Activated CD4-positive, alpha-beta memory T cell treated with anti-CD3 and anti-CD28 coated beads for 36 hours (primary cell): ENCODE results near the gene STARD3NL. TPM values are rescaled to one million over a fixed set of nuclear protein-coding genes. Genes with fewer than 3 reads are reported as not detected.
"Not testable (repeated sequence)": the region's sequence is repeated elsewhere in the genome, so short reads cannot be mapped to it uniquely, and the experiment has no call there.

Experiments
- CTCF ChIA-PET: fragments of 350-600 bp; sonication (Branson Sonifier 250); formaldehyde crosslinking; loops from one replicate; lab custom pipeline; 2021; ENCODE audit warnings: antibody characterized with exemption, inconsistent platforms; lab: Charles Lee
- POLR2A ChIA-PET: fragments of 350-600 bp; sonication (Branson Sonifier 250); formaldehyde crosslinking; loops from one replicate; lab custom pipeline; 2021; ENCODE audit warnings: antibody characterized with exemption; lab: Charles Lee
- DNase-seq: peaks from one replicate; pipeline ENCODE4 v3.0.0-alpha.2; 2020
- H3K27ac Mint-ChIP-seq: one replicate; pipeline ENCODE4 v1.8.0; 2021; ENCODE audit warnings: mixed read lengths
- H3K27me3 Mint-ChIP-seq: one replicate; pipeline ENCODE4 v1.8.0; 2021; ENCODE audit warnings: mixed read lengths
- H3K36me3 Mint-ChIP-seq: one replicate; pipeline ENCODE4 v1.8.0; 2021; ENCODE audit warnings: mixed read lengths
- H3K4me1 Mint-ChIP-seq: one replicate; pipeline ENCODE4 v1.8.0; 2021; ENCODE audit warnings: low read depth, mixed read lengths
- H3K4me3 Mint-ChIP-seq: one replicate; pipeline ENCODE4 v1.8.0; 2021; ENCODE audit warnings: mild to moderate bottlenecking, mixed read lengths
- H3K9me3 Mint-ChIP-seq: one replicate; pipeline ENCODE4 v1.8.0; 2021; ENCODE audit warnings: mixed read lengths
- intact Hi-C: fragments of 100-400 bp; cut with micrococcal nuclease; formaldehyde crosslinking; loops from one replicate; pipeline ENCODE4 v1.15.1; 2023
- total RNA-seq, 2 experiments: library from RNA; stranded (reverse); gene quantifications; one replicate each; pipeline ENCODE4 v1.2.3, GENCODE V29; 2021

Gene STARD3NL
- total RNA-seq, 2 experiments from 2014 or later: 34.4 to 34.7 TPM

DNA sequence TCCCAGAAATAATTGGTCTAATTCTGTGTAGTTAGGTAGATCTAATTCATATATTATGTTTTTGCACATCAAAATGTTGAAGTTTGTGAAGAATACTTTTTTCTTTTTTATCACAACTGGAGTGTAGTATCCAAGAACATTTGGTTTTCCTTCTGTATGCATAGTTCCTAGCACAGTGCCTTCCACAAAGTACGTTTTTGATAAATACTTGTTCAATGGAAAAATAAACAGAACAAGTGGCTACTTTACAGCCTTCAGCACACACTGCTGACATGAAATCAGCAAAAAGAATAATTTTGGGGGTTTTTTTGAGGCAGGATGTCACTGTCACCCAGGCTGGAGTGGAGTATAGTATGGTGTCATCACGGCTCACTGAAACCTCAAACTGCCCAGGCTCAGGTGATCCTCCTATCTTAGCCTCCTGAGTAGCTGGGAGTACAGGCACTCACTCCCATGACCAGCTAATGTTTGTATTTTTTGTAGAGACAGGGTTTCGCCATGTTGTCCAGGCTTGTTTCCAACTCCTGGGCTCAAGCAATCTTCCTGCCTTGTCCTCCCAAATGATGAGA, 67.4 kb downstream of the STARD3NL start:
- no peak overlapping the region for H3K4me3 Mint-ChIP-seq
- H3K36me3 Mint-ChIP-seq: peaks cover 3% of the 10 kb centered on the region
- POLR2A ChIA-PET: no interaction called here
- peaks cover 10% of the 10 kb centered on the region for H3K4me1 Mint-ChIP-seq
- peak; percentile 16 for DNase-seq
- H3K27ac Mint-ChIP-seq: peak overlapping the region; percentile 66
- CTCF ChIA-PET: interaction anchor here (1.3 kb wide), 1 partner anchor 30 kb away, joined by 3 read pairs; no protein-coding TSS in a partner anchor
- intact Hi-C loops: no loop called here
- H3K27me3 Mint-ChIP-seq: no peaks in the 10 kb centered on the region
- no peaks in the 10 kb centered on the region for H3K9me3 Mint-ChIP-seq

GRCh38 chr7:38248069-38248567, 70.1 kb downstream of the STARD3NL start:
- ChIA-PET POLR2A (no interaction called here), CTCF (interaction anchor here (2.3 kb wide), 1 partner anchor 88 kb away, joined by 5 read pairs; no protein-coding TSS in a partner anchor)
- DNase-seq: no peak
- Mint-ChIP-seq H3K27ac (no peak overlapping the region), H3K4me3 (no peak overlapping the region), H3K36me3 (peaks cover 3% of the 10 kb centered on the region), H3K4me1 (peaks cover 10% of the 10 kb centered on the region), H3K27me3 (no peaks in the 10 kb centered on the region), H3K9me3 (no peaks in the 10 kb centered on the region)
- intact Hi-C loops: no loop called here

DNA sequence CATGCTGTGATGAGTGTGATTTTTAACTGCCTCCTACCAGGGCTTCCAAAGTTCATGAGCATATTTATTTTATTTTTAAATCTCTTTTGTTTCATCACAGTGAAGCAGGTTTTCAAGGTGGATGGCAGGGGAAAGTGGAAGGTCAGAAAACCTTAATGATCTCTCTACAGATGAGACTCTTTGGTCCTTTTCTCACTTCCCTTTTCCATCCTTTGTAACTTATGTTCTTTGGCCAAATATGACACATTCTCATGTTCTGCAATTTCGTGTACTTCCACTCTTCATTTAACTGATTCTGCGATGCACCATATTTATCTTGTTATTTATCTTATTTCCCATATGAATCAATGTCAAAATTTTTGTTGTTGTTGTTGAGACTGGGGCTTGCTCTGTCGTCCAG, 71.8 kb downstream of the STARD3NL start:
- H3K4me3 Mint-ChIP-seq, DNase-seq, H3K4me1 Mint-ChIP-seq, intact Hi-C loops, H3K9me3 Mint-ChIP-seq, POLR2A ChIA-PET, H3K27ac Mint-ChIP-seq, H3K27me3 Mint-ChIP-seq, H3K36me3 Mint-ChIP-seq: not testable (repeated sequence)
- CTCF ChIA-PET: interaction anchor here (0.7 kb wide), 1 partner anchor 16 kb away, joined by 4 read pairs; no protein-coding TSS in a partner anchor

DNA sequence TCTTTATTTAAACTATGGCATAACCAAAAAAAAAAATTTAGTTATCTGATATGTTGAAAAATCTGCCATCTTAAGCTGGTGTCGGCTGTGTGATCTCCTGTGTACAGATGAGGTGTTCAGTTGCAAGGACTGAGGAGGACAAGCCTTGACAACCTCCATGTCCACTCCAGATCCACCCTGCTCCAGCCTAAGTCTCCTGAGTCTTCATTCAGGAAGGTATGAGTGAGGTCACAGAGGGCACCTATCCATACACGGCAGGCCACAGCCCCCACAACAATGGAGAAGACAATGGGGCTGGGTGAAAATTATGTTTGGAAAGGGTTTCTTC, 79.3 kb downstream of the STARD3NL start:
- no peak for DNase-seq
- no peaks in the 10 kb centered on the region for H3K27me3 Mint-ChIP-seq
- no peak overlapping the region for H3K4me3 Mint-ChIP-seq
- no peaks in the 10 kb centered on the region for H3K9me3 Mint-ChIP-seq
- ChIA-PET CTCF (no interaction called here), POLR2A (no interaction called here)
- no peaks in the 10 kb centered on the region for H3K36me3 Mint-ChIP-seq
- no peaks in the 10 kb centered on the region for H3K4me1 Mint-ChIP-seq
- intact Hi-C loops: no loop called here
- H3K27ac Mint-ChIP-seq: no peak overlapping the region

- CTCF ChIA-PET, H3K4me3 Mint-ChIP-seq, H3K4me1 Mint-ChIP-seq, intact Hi-C loops, H3K27me3 Mint-ChIP-seq, H3K36me3 Mint-ChIP-seq, POLR2A ChIA-PET, H3K9me3 Mint-ChIP-seq, H3K27ac Mint-ChIP-seq, DNase-seq: not testable (repeated sequence)
These were observed 81.1 kb downstream of the STARD3NL start for GRCh38 chr7:38259157-38259556.

DNA sequence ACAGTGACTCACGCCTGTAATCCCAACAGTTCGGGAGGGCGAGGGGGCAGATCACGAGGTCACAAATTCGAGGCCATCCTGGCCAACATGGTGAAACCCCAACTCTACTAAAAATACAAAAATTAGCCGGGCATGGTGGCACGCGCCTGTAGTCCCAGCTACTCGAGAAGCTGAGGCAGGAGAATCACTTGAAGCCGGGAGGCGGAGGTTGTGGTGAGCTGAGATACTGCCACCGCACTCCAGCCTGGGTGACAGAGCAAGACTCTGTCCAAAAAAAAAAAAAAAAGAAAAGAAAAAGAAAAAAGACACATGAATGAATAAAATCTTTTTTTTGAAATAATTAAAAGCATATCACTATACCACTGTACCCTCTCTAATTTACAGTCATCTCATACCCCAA, 83.6 kb downstream of the STARD3NL start:
- H3K27ac Mint-ChIP-seq, H3K27me3 Mint-ChIP-seq, POLR2A ChIA-PET, CTCF ChIA-PET, H3K36me3 Mint-ChIP-seq, H3K9me3 Mint-ChIP-seq, H3K4me3 Mint-ChIP-seq, DNase-seq, intact Hi-C loops, H3K4me1 Mint-ChIP-seq: not testable (repeated sequence)

- H3K4me3 Mint-ChIP-seq, POLR2A ChIA-PET, H3K36me3 Mint-ChIP-seq, H3K4me1 Mint-ChIP-seq, H3K27me3 Mint-ChIP-seq, H3K27ac Mint-ChIP-seq, CTCF ChIA-PET, intact Hi-C loops, H3K9me3 Mint-ChIP-seq, DNase-seq: not testable (repeated sequence)
These were observed 84.0 kb downstream of the STARD3NL start for GRCh38 chr7:38262026-38262425.

DNA sequence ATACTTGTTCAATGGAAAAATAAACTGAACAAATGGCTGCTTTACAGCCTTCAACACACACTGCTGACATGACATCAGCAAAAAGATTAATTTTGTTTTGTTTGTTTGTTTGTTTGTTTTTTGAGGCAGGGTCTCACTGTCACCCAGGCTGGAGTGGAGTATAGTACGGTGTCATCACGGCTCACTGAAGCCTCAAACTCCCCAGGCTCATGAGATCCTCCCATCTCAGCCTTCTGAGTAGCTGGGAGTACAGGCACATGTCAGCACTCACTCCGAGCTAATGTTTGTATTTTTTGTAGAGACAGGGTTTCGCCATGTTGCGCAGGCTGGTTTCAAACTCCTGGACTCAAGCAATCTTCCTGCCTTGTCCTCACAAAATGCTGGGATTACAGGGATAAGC, 84.5 kb downstream of the STARD3NL start:
- DNase-seq: no peak
- H3K4me1 Mint-ChIP-seq: no peaks in the 10 kb centered on the region
- intact Hi-C loops: no loop called here
- no peaks in the 10 kb centered on the region for H3K9me3 Mint-ChIP-seq
- no peak overlapping the region for H3K4me3 Mint-ChIP-seq
- no peaks in the 10 kb centered on the region for H3K36me3 Mint-ChIP-seq
- CTCF ChIA-PET: no interaction called here
- H3K27me3 Mint-ChIP-seq: no peaks in the 10 kb centered on the region
- peak overlapping the region; percentile 38 for H3K27ac Mint-ChIP-seq
- POLR2A ChIA-PET: no interaction called here

GRCh38 chr7:38263274-38263673, 85.2 kb downstream of the STARD3NL start:
- POLR2A ChIA-PET, intact Hi-C loops, H3K9me3 Mint-ChIP-seq, H3K27ac Mint-ChIP-seq, CTCF ChIA-PET, H3K4me1 Mint-ChIP-seq, H3K27me3 Mint-ChIP-seq, H3K4me3 Mint-ChIP-seq, H3K36me3 Mint-ChIP-seq, DNase-seq: not testable (repeated sequence)

DNA sequence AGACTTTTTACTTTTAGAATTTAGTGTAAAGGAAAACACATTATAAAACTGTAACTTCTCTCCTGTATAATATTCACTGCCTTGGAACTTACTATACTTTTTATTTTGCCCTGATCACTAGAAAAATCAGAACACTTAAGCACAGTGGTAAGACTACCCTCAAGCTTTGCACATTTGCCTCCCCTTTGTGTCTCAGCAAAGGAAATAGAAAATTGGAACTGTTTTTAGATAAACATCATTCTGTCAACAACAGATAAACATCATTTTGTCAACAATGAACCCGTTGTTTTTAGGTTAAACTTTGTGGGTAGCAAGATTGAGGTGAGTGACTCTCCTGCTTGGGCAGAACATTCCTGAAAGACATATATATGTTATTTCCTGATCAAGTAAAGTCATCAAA, 86.6 kb downstream of the STARD3NL start:
- H3K4me1 Mint-ChIP-seq, POLR2A ChIA-PET, H3K27me3 Mint-ChIP-seq, H3K4me3 Mint-ChIP-seq, H3K9me3 Mint-ChIP-seq, CTCF ChIA-PET, DNase-seq, H3K27ac Mint-ChIP-seq, H3K36me3 Mint-ChIP-seq: not testable (repeated sequence)
- intact Hi-C loops: loop anchor here (5.0 kb wide), 1 partner anchor 53 kb away; no protein-coding TSS in a partner anchor

DNA sequence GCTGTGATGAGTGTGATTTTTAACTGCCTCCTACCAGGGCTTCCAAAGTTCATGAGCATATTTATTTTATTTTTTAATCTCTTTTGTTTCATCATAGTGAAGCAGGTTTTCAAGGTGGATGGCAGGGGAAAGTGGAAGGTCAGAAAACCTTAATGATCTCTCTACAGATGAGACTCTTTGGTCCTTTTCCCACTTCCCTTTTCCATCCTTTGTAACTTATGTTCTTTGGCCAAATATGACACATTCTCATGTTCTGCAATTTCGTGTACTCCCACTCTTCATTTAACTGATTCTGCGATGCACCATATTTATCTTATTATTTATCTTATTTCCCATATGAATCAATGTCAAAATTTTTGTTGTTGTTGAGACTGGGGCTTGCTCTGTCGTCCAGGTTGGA, 87.9 kb downstream of the STARD3NL start:
- H3K9me3 Mint-ChIP-seq, H3K36me3 Mint-ChIP-seq, DNase-seq, POLR2A ChIA-PET, H3K4me1 Mint-ChIP-seq, H3K27me3 Mint-ChIP-seq, H3K27ac Mint-ChIP-seq: not testable (repeated sequence)
- CTCF ChIA-PET: interaction anchor here (0.6 kb wide), 1 partner anchor 16 kb away, joined by 4 read pairs; no protein-coding TSS in a partner anchor
- intact Hi-C loops: loop anchor here (5.0 kb wide), 1 partner anchor 51 kb away; no protein-coding TSS in a partner anchor
- H3K4me3 Mint-ChIP-seq: peak overlapping the region; percentile 20

- H3K27ac Mint-ChIP-seq, POLR2A ChIA-PET: not testable (repeated sequence)
These were observed 91.8 kb downstream of the STARD3NL start for GRCh38 chr7:38269704-38270346.

DNA sequence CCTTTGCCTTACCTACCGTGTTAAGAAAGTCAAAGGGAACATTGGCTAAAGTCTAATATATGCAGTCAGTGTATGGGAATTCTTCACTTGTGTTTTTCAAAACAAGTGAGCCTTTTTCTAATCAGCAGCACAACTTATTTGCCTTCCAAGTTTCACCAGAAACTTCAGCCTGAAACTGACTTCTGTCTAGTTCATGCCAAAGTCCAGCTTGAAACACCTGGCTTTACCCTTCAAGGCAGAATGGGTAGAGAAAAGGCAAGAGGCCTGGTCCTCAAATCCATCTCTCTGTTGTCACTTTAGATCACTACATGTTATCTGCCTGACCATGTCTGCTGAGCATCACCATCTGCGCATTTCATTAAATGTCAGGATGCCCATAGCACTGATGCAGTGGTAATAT, 92.4 kb downstream of the STARD3NL start:
- CTCF ChIA-PET, intact Hi-C loops, DNase-seq, H3K36me3 Mint-ChIP-seq, H3K4me3 Mint-ChIP-seq, H3K27ac Mint-ChIP-seq, H3K27me3 Mint-ChIP-seq, H3K9me3 Mint-ChIP-seq, H3K4me1 Mint-ChIP-seq, POLR2A ChIA-PET: not testable (repeated sequence)

More at GRCh38 chr7:38269704-38270346, 91.8 kb downstream of the STARD3NL start:
- H3K27me3 Mint-ChIP-seq, CTCF ChIA-PET, H3K4me1 Mint-ChIP-seq, DNase-seq, H3K4me3 Mint-ChIP-seq, H3K36me3 Mint-ChIP-seq, H3K9me3 Mint-ChIP-seq: not testable (repeated sequence)
- intact Hi-C loops: loop anchor here (5.0 kb wide), 1 partner anchor 47 kb away; no protein-coding TSS in a partner anchor
